Measurements from ENCODE around the gene VWA5B1.
"Not testable (repeated sequence)": the region's sequence is repeated elsewhere in the genome, so short reads cannot be mapped to it uniquely, and the experiment has no call there.

The VWA5B1 gene

GRCh38 chr1:20284625-20285024 is 6.0 kb upstream of the VWA5B1 start:
- H3K4me2 ChIP-seq: no peak overlapping the region
- no peak overlapping the region for H2AFZ ChIP-seq (ENCODE audit: low read depth)
- no peak overlapping the region for H3K9ac ChIP-seq
- H3K4me1 ChIP-seq (ENCODE audit: low read depth, poor library complexity, severe bottlenecking): no peaks in the 10 kb centered on the region
- H3K27me3 ChIP-seq (ENCODE audit: insufficient read depth, low read depth): peaks cover 1% of the 10 kb centered on the region; the same call in 1 of the 2 replicates
- no peaks in the 10 kb centered on the region for H3K79me2 ChIP-seq (ENCODE audit: insufficient read depth, low read depth)
- TF ChIP-seq CTCF (conservative IDR thresholded peaks at IDR 0.05; ENCODE audit: low read depth, low read length): no peak
- no peak overlapping the region for H3K27ac ChIP-seq
- H3K4me3 ChIP-seq (IDR thresholded peaks at IDR 0.05; ENCODE audit: insufficient read depth, low read depth, low read length): no peak overlapping the region
- H3K36me3 ChIP-seq (ENCODE audit: insufficient read depth): no peaks in the 10 kb centered on the region
- no peaks in the 10 kb centered on the region for H4K20me1 ChIP-seq (ENCODE audit: insufficient read depth)

GRCh38 chr1:20285510-20285909 is 5.2 kb upstream of the VWA5B1 start:
- Histone ChIP-seq H3K27me3 (ENCODE audit: insufficient read depth, low read depth) (no peaks in the 10 kb centered on the region; the same call in 1 of the 2 replicates), H4K20me1 (ENCODE audit: insufficient read depth) (no peaks in the 10 kb centered on the region), H3K9ac (no peak overlapping the region), H3K4me3 (IDR thresholded peaks at IDR 0.05; ENCODE audit: insufficient read depth, low read depth, low read length) (no peak overlapping the region), H3K27ac (no peak overlapping the region), H3K79me2 (ENCODE audit: insufficient read depth, low read depth) (no peaks in the 10 kb centered on the region), H2AFZ (ENCODE audit: low read depth) (no peak overlapping the region), H3K4me1 (ENCODE audit: low read depth, poor library complexity, severe bottlenecking) (no peaks in the 10 kb centered on the region), H3K4me2 (no peak overlapping the region), H3K36me3 (ENCODE audit: insufficient read depth) (no peaks in the 10 kb centered on the region)
- TF ChIP-seq CTCF (conservative IDR thresholded peaks at IDR 0.05; ENCODE audit: low read depth, low read length): no peak

GRCh38 chr1:20287696-20288095 is 3.0 kb upstream of the VWA5B1 start:
- H3K4me1 ChIP-seq (ENCODE audit: low read depth, poor library complexity, severe bottlenecking); H3K27me3 ChIP-seq (ENCODE audit: insufficient read depth, low read depth); H3K79me2 ChIP-seq (ENCODE audit: insufficient read depth, low read depth): not testable (repeated sequence)

GRCh38 chr1:20291645-20292084 is 990 bp downstream of the VWA5B1 start:
- no peak for TF ChIP-seq CTCF (conservative IDR thresholded peaks at IDR 0.05; ENCODE audit: low read depth, low read length)
- Histone ChIP-seq H2AFZ (ENCODE audit: low read depth) (no peak overlapping the region), H3K27ac (no peak overlapping the region), H3K27me3 (ENCODE audit: insufficient read depth, low read depth) (peaks cover 6% of the 10 kb centered on the region; the same call in 1 of the 2 replicates), H4K20me1 (ENCODE audit: insufficient read depth) (no peaks in the 10 kb centered on the region), H3K4me1 (ENCODE audit: low read depth, poor library complexity, severe bottlenecking) (no peaks in the 10 kb centered on the region), H3K4me2 (no peak overlapping the region), H3K79me2 (ENCODE audit: insufficient read depth, low read depth) (no peaks in the 10 kb centered on the region), H3K4me3 (IDR thresholded peaks at IDR 0.05; ENCODE audit: insufficient read depth, low read depth, low read length) (no peak overlapping the region), H3K9ac (no peak overlapping the region), H3K36me3 (ENCODE audit: insufficient read depth) (no peaks in the 10 kb centered on the region)

More at GRCh38 chr1:20287696-20288095, 3.0 kb upstream of the VWA5B1 start:
- not testable (repeated sequence) for H3K4me2 ChIP-seq; H3K9ac ChIP-seq; H3K36me3 ChIP-seq (ENCODE audit: insufficient read depth); H2AFZ ChIP-seq (ENCODE audit: low read depth); H3K4me3 ChIP-seq (IDR thresholded peaks at IDR 0.05; ENCODE audit: insufficient read depth, low read depth, low read length); H3K27ac ChIP-seq; H4K20me1 ChIP-seq (ENCODE audit: insufficient read depth)

- Histone ChIP-seq H3K4me2 (no peak overlapping the region), H3K27me3 (ENCODE audit: insufficient read depth, low read depth) (peaks cover 29% of the 10 kb centered on the region; the same call in 1 of the 2 replicates), H3K27ac (no peak overlapping the region), H4K20me1 (ENCODE audit: insufficient read depth) (no peaks in the 10 kb centered on the region), H3K9ac (no peak overlapping the region), H2AFZ (ENCODE audit: low read depth) (no peak overlapping the region), H3K36me3 (ENCODE audit: insufficient read depth) (no peaks in the 10 kb centered on the region), H3K4me3 (IDR thresholded peaks at IDR 0.05; ENCODE audit: insufficient read depth, low read depth, low read length) (no peak overlapping the region), H3K4me1 (ENCODE audit: low read depth, poor library complexity, severe bottlenecking) (no peaks in the 10 kb centered on the region), H3K79me2 (ENCODE audit: insufficient read depth, low read depth) (no peaks in the 10 kb centered on the region)
- no peak for TF ChIP-seq CTCF (conservative IDR thresholded peaks at IDR 0.05; ENCODE audit: low read depth, low read length)
Observed at GRCh38 chr1:20298626-20299025, 8.0 kb downstream of the VWA5B1 start.

All from KMS-11 (cell line).